NCI-H345 treated with DMSO at 0.1 percent for 48 hours (cell line): ENCODE measurements around the gene GRIK3.
A peak's percentile ranks its signal among the peaks of the same experiment; 100 is the strongest.

ENCODE experiments used
- DNase-seq: peaks from one replicate; lab custom pipeline; 2025; ENCODE audit not compliant: unreplicated experiment; lab: John Stamatoyannopoulos, UW

GRIK3 gene

DNA sequence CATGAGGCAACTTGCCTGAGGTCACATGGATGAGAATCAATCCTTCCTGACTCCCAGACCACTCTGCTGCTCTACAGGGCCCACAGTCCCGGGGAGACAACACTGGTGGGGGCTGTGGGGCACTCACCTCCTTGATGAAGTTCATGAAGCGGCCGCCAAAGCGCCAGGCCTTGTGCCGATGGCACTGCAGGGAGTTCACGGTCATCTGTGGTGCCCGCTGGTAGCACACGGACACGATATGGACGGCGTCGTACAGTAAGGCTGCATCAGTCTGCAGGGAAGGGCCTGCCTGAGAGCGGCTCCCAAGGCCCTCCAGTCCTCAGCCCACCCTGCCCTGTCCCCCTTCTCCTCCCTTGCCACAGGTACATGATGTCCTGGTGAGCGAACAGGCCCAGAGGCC lies 175.3 kb downstream of the GRIK3 start:
- DNase-seq: no peak

DNA sequence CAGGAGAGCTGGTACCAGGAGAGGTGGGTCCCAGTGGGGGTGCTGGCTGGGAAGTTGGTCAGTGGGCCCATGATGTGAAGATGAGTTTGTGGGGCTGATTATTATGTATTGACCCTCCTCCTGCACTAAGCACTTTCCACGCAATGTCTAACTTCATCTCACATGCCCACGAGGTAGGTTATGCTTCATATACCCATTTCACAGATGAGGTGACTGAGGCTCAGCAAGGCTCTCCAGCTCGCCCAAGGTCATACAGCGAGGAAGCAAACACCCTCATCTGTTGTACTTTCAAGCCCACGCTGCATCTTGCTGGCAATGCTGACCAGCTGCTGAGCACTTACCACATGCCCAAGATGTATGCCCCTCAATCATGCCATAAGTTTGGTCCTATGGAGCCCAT lies 175.8 kb downstream of the GRIK3 start:
- no peak for DNase-seq

DNA sequence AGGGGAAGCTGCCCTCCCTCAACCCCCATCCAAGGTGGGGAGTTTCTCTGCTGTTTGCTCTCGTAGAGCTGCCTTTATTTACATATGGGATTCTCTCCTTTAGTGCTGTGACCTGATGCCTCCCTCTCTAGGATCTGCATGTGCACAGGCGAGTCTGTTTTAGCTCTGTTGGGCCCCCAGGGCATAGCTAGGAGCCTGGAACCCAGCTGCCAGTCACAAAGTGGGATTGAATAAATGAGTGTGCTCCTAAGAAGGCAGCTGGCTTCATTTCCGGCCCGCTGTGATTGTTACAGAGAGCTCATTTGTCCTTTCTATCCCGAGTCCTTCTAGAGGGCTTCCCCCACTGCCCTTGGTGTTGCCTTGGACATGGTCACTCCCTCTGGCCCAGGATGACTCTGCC lies 176.6 kb downstream of the GRIK3 start:
- peak; percentile 92 for DNase-seq

DNA sequence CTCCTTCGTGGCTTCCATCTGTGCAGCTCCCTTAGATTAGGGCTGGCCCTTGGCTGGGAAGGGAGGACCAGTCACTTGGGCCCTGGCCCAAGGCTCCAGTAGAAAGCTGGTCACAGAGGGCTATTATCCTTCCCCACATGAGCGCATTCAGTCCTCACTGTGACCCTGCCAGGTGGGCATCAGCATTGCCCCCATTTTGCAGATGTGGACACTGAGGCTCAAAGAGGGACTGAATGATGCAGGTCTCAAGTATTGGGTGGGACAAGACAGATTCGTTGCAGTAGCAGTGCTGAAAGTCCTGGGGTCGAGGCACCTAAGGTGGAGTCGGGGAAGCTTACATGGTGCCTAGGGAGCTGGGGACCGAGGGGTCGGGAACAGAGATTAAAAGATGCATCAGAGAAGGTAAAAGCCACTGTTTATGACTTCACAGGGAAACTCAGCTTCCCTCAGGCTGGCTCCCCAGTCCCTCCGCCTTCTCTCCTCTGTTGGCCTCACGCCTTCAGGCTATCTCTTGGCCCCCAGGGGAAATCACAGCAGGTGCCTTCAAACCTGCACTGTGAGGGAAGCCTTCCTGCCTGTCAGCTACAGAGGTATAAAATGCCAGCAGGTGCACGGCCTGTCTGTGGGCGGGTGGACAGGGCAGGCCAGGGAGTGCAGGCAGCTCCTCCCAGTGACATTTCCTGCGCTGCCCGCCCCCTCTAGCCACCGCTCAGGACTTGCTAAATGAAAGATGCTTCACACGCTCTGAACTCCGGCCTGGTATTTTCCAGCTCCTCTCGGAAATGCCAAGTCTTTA lies 178.4 kb downstream of the GRIK3 start:
- peak; percentile 74 for DNase-seq

DNA sequence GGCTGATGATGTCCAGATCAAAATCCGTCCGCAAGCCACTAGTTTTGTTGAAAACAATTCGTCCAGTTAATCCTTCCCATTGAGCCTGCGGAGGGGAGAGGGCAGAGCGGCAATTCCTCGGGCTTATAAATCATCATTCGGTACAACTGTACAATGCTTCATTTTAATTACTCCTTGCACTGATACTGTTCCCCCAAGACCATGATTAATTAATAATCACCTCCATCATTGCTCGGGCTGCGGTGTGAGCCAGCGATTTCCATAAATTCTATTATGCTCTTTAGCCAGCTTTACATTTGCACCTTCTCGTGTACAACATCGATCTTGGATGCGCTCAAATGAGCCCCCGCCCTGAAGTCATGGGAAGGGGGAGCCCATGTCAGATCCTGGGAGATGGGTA lies 180.7 kb downstream of the GRIK3 start:
- no peak for DNase-seq

DNA sequence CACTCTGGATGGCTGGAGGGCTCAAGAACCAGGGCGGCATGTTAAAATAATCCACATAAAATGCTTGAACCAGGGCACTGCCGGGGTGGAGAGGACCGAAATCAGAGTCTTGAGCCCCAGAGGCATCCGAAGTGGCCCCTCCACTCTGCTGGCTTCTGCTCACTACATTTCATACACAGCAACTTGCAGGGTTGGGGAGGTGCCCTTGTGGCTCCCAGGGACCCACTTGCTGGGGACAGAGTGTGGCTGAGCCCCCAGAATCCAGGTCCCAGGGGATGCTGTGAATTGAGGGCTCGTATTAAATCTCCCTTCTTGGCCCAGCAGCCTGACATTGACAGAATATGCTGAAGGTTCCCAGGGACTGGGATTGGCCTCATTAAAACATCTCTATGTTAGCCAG lies 181.7 kb downstream of the GRIK3 start:
- no peak for DNase-seq

DNA sequence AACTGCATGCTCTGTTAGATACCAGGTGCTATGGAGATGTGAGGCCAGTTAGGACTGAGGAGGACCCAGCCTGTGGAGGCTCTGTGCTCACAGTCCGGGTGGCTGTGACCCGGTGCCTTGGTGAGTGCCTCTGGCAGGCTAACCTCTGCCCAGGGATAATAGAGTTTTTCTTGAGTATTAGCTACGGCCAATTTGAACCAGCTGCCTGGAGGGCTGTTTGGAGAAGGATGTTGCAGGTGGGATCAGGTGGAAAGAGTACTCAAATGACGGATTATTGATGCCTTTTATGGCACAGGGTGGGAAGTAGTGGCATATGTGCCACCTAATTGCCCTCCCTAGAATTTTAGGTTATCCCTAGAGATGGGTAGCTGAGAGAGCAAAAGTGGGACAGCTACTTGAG lies 182.7 kb downstream of the GRIK3 start:
- peak; percentile 98 for DNase-seq

DNA sequence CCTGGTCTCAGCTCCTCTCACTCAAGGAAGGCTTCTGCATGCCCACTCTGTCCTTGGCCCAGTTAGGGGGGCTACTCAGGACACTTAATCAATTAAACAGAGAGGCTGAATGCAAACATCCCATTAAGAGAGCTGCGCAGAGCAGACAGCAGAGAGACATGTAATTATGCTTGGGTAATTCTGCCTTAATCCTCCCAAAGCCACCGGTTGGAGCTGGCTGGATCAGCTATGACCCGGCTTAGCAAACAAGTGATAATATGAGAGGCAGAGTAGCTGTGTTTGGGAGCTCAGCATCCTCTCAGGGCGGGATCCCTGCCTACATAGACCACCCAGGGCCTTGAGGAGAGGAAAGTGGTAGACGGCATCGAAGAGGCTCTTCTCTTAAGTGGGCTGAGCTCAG lies 183.2 kb downstream of the GRIK3 start:
- DNase-seq: no peak

DNA sequence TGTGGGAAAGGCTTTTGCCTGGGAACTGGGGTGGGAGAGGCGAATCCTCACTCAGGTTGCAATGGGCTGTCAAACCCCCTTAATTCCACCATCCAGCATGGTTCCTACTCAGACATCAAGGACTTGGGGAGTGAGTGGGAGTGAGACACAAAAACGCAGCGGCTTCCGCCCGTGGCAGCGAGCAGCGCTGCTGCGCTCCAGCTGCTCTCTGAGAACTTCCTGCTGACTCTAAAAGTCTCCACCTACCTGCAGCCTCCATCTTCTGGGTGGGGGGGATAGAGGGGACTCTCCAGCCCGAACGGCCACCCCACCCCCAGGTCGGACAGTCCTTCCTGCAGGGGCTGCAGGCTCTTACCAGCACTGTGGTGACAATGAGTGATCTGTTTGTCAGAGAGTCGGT lies 184.4 kb downstream of the GRIK3 start:
- no peak for DNase-seq

DNA sequence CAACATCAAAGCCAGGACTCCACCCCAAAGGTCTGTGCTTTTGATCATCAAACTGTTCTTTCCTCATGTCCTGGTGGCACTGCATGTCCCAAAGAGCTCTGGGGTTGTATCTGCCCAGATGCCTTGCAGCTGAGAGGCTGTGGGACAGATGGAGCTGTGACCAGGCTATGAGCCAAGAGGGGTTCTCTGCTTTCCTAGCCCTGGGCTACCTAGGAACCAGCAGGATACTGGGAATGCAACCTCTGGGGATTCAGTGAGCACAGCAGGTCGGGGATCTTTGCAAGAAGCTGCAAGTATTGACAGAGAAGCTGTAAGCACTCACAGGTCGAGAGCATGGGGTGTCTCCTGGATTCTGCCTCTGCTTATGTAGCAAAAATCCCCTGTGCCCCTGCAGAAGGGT lies 186.6 kb downstream of the GRIK3 start:
- no peak for DNase-seq

DNA sequence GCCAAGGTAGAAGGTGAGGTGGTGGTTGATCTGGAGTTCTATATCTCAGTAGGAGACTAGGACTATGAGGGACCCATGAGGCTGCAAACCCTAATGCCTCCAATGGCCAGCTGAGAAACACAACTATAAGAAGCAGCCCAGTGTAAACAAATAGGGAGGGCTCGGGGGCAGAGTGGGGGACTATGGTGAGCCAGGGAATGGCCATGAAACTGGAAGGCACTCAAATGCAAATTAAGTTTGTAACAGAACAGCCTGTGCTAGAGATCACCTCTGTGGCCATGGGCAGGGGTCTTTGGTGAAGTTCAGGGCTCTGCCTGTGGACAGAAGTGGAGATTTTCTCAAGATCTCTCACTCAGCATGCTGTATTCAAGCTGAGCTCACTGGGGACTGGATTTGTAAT lies 187.1 kb downstream of the GRIK3 start:
- DNase-seq: no peak

DNA sequence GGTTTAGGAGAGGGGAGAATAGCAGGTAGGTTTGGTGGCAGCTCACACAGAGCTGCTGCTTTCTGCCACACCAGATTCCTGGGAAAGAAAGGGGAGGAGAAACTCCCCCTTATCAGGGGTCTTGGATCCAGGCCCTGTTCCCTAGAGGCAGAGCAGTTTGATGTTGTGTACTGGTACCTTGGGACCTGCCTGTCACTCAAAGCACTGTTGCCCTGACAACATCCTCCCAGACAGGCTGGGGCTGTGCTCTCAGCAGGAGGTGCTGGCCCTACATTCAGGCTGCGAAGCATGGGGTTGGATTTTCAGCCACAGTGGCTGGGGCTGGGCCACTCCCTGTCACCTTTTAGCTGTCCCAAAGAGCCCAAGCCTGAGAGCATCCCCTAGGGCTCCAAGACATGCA lies 188.0 kb downstream of the GRIK3 start:
- DNase-seq: no peak

DNA sequence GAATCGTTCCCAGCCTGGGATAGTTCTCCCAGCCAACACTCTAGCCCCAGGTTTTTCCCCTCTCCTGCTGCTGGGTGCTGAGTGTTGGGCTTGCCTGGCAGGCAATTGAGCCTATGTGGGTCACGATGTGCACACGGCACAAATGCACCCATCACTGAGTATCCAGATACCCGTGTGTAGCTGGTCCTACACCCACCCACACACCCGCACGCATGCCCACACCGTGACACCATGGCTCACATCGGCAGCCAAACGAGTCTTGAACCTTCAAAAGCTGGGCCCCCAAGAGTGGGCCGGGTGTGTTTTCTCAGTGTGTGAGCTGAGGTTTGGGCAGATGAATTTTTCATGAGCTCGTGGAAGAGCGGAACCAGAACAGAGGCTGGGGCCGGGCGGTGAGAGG lies 188.5 kb downstream of the GRIK3 start:
- DNase-seq: no peak

DNA sequence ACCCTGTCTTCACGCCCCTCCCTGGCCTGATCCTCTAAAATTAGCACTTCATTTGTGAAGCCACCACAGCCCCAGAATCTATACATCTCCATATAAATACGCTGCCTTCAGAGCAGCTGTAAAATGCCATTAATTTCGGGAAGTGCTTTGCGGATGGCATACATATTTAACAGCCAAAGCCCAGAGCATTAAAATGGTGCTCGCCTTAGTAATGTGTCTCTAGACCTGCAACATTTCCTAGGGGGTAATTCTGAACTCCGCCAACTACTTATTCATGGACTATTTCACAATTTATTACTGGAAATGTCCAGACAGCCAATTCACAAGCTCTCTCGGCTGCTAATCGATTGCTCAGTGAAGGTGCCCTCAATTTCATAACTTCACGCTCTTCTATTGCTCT lies 189.4 kb downstream of the GRIK3 start:
- no peak for DNase-seq

DNA sequence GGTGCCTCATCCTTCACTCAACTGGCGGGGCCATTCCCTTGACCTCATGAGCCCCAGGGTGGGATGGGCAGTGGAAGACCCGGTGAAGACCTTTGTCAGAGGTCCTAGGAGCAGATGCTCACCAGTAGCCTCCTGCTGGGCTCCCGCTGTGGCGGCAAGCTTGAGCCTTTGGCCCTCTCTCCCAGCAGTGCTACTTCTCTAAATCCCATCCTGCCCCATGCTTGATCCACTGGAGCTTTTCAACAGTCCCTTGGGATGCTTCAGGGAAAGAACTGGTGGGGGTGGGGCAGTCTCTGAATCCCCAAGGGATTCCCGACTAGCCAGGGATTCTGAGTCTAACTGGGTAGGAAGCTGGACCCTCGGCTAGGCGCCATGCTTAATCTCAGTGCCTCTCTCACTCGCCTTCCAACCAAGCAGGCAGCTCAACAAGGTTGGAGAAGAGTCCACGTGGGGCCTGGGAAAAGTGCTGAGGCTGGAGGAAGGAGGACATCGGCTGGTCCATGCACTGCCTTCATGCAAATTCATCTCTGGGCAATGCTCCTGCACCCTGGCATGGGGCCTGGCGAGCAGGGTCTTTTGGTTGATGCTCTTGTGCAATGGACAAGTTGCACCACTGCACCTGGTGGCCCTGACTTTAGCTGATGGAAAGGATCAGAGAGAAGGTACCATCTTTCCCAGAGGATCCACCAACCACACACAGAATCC lies 190.3 kb downstream of the GRIK3 start:
- no peak for DNase-seq

DNA sequence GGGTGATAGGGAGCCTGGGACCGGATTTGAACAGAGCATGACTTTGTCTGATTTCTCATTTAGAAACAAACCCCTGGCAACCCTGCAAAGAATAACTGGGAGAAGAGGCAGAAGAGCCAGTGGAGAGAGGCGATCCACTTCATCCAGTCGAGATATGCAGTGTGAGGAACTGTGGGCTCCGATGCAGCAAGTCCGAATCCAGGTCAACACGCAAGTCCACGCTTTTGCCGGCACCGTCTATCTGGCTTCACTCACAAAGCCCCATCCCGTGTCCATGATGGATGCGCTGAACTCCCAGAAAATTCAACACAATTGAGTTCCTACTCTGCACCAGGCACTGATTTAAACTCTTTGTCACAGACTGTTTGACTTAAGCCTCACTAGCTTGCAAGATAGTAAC lies 191.3 kb downstream of the GRIK3 start:
- no peak for DNase-seq

DNA sequence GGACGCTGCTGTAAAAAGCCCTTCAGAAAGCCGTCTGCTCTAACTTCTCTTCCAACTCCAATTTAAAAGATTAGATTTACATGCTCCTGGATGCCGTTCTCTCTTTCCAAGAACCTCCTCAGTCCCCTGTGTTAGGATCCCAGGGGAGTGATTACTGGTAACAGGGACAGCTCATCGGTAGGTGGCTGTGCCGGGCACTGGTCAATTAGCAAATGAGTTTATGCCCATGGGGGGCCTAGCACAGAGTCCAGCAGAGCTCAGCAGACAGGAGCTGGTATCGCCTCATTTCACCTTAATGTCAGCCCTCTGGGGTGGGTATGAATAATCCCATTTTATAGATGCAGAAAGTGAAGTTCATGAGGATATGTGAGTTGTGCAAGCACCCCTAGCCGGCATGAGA lies 191.9 kb downstream of the GRIK3 start:
- DNase-seq: no peak

DNA sequence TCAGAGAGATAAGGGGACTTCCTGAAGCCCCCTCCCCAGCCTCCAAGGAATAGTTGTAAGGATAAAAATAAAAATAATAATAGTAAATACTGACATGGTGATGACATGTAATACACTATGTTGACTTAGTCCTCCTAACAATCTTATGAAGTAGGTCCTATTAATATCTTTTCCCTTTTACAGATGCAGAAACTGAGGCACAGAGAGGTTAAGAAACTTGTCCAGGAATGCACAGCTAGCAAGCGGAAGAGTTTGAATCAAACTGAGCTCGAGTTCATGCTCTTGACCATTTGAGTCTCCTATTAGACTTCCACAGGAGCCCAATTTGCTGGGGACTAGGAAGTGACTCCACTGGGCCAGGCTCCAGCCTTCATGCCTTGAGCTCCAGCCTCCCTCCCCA lies 194.8 kb downstream of the GRIK3 start:
- DNase-seq: no peak

DNA sequence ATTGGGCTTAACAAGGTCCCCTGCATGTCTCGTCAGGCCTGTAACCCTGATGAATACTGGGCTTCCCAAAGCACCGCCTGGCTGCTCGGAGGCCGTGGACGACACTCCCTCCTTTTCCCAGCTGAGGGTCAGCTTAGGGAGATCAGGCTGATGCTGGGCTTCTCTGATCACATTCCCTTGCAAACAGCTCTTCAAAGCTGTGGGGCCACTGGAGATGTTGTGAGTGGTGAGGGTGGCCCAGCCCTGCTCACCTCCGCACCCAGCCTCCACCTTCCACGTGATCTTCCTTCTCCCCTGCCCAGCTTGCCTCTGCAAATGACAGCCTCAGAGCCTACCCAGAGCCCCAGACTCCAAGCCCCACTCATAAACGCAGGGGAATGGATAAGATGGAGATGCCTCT lies 195.4 kb downstream of the GRIK3 start:
- DNase-seq: no peak

DNA sequence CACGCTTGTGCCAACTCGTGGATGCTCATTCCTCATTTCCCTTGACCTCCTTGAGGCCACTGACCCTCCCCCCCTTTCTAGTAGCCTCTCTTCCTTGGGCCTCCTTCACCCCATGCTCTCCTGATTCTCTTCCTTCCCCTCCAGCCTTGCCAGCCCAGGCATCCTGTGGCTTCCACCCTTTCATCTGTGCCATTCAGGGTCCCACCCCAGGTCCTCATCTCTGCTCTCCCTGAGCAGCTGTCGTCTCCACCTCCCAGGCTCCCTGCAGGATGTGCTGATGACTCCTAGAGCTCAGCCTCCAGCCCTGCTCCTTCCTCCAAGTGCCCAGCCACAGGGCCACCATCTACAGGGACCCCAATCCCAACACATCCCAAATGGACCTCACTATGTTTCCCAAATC lies 197.4 kb downstream of the GRIK3 start:
- no peak for DNase-seq

DNA sequence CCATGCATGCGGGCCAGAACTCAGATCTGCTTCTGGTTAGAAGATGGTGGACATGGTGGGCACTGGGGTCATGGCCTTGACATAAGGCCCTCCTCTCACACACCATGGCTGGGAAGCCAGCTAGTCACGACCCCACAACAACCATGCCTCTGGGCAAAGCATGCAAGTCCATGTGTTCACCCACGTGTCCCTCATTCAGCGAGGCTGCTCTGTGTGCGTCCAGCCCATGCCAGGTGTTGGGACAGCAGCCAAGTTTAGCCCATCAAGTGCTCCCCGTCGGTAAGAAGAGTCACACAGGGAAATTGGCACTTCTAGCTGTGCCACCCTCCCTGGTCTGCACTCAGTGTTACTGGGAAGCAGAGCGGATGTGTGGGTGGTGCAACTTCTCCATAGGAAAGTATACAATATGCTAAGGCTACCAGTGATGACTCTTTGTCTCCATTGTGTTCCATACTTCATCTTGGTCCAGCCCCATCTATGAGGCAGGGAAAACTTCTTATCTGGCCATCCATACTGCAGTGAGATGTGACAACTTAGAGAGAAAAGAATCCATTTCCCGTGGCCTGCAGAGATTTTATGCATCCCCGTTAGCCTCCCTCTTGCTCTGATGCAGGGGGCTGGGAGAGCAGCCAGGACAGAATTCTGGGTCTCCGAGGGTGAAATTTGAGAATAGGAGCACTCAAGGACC lies 198.0 kb downstream of the GRIK3 start:
- peak; percentile 90 for DNase-seq

DNA sequence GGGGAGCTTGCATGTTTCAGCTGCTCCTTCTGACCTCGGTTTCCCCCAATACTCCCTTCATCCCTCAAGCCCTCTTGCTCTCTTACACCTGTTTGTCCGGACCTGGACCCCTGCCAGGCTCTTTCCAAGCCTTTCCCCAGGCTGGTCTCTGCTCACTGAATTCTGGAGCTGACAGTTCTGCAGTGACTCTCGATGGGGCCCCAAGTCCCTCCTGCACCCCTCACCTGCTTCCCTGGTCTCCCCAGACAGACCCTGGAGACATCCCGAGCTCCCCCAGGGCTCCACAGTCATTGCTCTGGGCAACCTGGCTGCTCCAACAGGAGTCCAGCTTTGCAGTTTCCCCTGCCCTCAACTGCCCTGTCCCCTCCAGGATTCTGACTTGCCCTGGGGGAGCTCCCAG lies 198.6 kb downstream of the GRIK3 start:
- DNase-seq: no peak
